Astrocyte (in vitro differentiated cells and primary cell): ENCODE results near the gene CAMK2B. TPM values are rescaled to one million over a fixed set of nuclear protein-coding genes. Genes with fewer than 3 reads are reported as not detected.

Experiments used
- DNase-seq: peaks from one replicate; pipeline ENCODE4 v3.0.0-alpha.2; 2010; ENCODE audit warnings: low read depth
- FAIRE-seq: peaks from 2 replicates; lab custom pipeline; 2011; peaks lifted over from hg19 to GRCh38; lab: Jason Lieb, UNC
- H2AFZ ChIP-seq: 2 replicates; pipeline ENCODE4 v1.6.0; 2012; ENCODE audit warnings: low read depth, low read length, inconsistent platforms
- H3K27ac ChIP-seq: 2 replicates; pipeline ENCODE4 v1.5.1; 2011; ENCODE audit warnings: low read depth, low read length, inconsistent platforms
- H3K27me3 ChIP-seq: 2 replicates; pipeline ENCODE4 v1.6.0; 2011; ENCODE audit warnings: low read length, inconsistent platforms; ENCODE audit not compliant: insufficient read depth
- H3K36me3 ChIP-seq: 2 replicates; pipeline ENCODE4 v1.5.1; 2011; ENCODE audit warnings: low read length, inconsistent platforms; ENCODE audit not compliant: insufficient read depth
- H3K4me1 ChIP-seq: 2 replicates; pipeline ENCODE4 v1.5.1; 2011; ENCODE audit warnings: low read length, inconsistent platforms; ENCODE audit not compliant: insufficient read depth
- H3K4me2 ChIP-seq: 2 replicates; pipeline ENCODE4 v1.6.0; 2012; ENCODE audit warnings: low read length, inconsistent platforms
- H3K4me3 ChIP-seq: 2 replicates; pipeline ENCODE4 v1.5.1; 2011; ENCODE audit warnings: low read depth, mild to moderate bottlenecking, low read length, inconsistent platforms; ENCODE audit not compliant: insufficient read depth
- H3K79me2 ChIP-seq: 2 replicates; pipeline ENCODE4 v1.6.0; 2012; ENCODE audit warnings: mild to moderate bottlenecking, low read length, inconsistent platforms; ENCODE audit not compliant: insufficient read depth
- H3K9ac ChIP-seq: 2 replicates; pipeline ENCODE4 v1.6.0; 2012; ENCODE audit warnings: mild to moderate bottlenecking, low read length, inconsistent platforms
- H3K9me3 ChIP-seq: 2 replicates; pipeline ENCODE4 v1.5.1; 2012; ENCODE audit warnings: low read depth, mild to moderate bottlenecking, low read length, inconsistent platforms; ENCODE audit not compliant: insufficient read depth
- H4K20me1 ChIP-seq: 2 replicates; pipeline ENCODE4 v1.6.0; 2012; ENCODE audit warnings: low read length, inconsistent platforms; ENCODE audit not compliant: insufficient read depth
- H3K27ac Mint-ChIP-seq: one replicate; pipeline ENCODE4 v1.8.0; 2021; ENCODE audit warnings: mild to moderate bottlenecking, mixed read lengths; ENCODE audit not compliant: unreplicated experiment
- H3K27me3 Mint-ChIP-seq: one replicate; pipeline ENCODE4 v1.8.0; 2021; ENCODE audit warnings: low read depth, mixed read lengths; ENCODE audit not compliant: unreplicated experiment
- H3K36me3 Mint-ChIP-seq: one replicate; pipeline ENCODE4 v1.8.0; 2021; ENCODE audit warnings: low read depth, mixed read lengths; ENCODE audit not compliant: unreplicated experiment
- H3K4me1 Mint-ChIP-seq: one replicate; pipeline ENCODE4 v1.8.0; 2021; ENCODE audit warnings: low read depth, mixed read lengths; ENCODE audit not compliant: unreplicated experiment
- H3K4me3 Mint-ChIP-seq: one replicate; pipeline ENCODE4 v1.8.0; 2021; ENCODE audit warnings: mild to moderate bottlenecking, moderate library complexity, mixed read lengths; ENCODE audit not compliant: unreplicated experiment
- H3K9me3 Mint-ChIP-seq: one replicate; pipeline ENCODE4 v1.8.0; 2021; ENCODE audit warnings: mild to moderate bottlenecking, mixed read lengths; ENCODE audit not compliant: unreplicated experiment
- EZH2 ChIP-seq: IDR thresholded peaks from 2 replicates; pipeline ENCODE4 v1.6.1; 2012; ENCODE audit warnings: mild to moderate bottlenecking, low read length, inconsistent platforms; ENCODE audit not compliant: insufficient read depth
- total RNA-seq: library from RNA; stranded (reverse); gene quantifications from 2 replicates; pipeline ENCODE4 v1.2.1, GENCODE V29; 2021
- TF ChIP-seq, protein P1 (sequence below): IDR thresholded peaks from 2 replicates; pipeline ENCODE4 v1.5.1; 2011; ENCODE audit warnings: low read depth, mild to moderate bottlenecking, inconsistent platforms, low read length, moderate library complexity; ENCODE audit not compliant: insufficient read depth

The CAMK2B gene
- total RNA-seq, 1 donor from 2014 or later, result 0.18 TPM

DNA sequence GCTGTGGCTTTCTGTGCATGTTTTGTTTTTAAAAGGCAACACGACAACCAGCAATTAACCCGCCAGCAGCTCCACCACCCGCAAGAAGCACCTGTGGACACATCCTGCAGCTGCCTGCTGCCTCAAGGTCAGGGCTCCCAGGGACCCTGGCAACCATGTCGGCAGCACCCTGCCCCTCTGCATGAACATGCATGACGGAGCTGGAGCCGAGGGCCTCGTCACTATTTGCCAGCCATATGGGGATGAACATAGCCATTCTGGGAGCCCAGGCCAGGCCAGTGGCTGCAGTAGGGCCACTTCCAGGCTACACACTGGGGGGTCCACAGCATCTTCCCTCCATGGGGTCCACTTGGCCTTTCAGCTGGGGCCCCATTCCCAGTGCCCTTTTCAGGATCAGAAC lies 52.9 kb downstream of the CAMK2B start:
- H3K27me3 Mint-ChIP-seq, result peaks cover 33% of the 10 kb centered on the region
- H3K27me3 ChIP-seq, result peaks cover 8% of the 10 kb centered on the region
- H3K4me1 Mint-ChIP-seq, result no peaks in the 10 kb centered on the region
- H4K20me1 ChIP-seq, result no peaks in the 10 kb centered on the region
- no peak overlapping the region for H3K4me3 ChIP-seq
- peaks cover 3% of the 10 kb centered on the region for H3K36me3 Mint-ChIP-seq
- peaks cover 3% of the 10 kb centered on the region for H3K9me3 Mint-ChIP-seq
- H3K4me2 ChIP-seq, result no peak overlapping the region
- FAIRE-seq (no peak), DNase-seq (no peak)
- no peak overlapping the region for H3K9ac ChIP-seq
- H3K27ac Mint-ChIP-seq, result no peak overlapping the region
- H3K27ac ChIP-seq, result no peak overlapping the region
- H3K79me2 ChIP-seq, result no peaks in the 10 kb centered on the region
- no peak overlapping the region for H2AFZ ChIP-seq
- H3K4me1 ChIP-seq, result no peaks in the 10 kb centered on the region
- H3K4me3 Mint-ChIP-seq, result no peak overlapping the region
- H3K36me3 ChIP-seq, result no peaks in the 10 kb centered on the region
- TF ChIP-seq EZH2, result no peak
- TF ChIP-seq, protein P1, sequence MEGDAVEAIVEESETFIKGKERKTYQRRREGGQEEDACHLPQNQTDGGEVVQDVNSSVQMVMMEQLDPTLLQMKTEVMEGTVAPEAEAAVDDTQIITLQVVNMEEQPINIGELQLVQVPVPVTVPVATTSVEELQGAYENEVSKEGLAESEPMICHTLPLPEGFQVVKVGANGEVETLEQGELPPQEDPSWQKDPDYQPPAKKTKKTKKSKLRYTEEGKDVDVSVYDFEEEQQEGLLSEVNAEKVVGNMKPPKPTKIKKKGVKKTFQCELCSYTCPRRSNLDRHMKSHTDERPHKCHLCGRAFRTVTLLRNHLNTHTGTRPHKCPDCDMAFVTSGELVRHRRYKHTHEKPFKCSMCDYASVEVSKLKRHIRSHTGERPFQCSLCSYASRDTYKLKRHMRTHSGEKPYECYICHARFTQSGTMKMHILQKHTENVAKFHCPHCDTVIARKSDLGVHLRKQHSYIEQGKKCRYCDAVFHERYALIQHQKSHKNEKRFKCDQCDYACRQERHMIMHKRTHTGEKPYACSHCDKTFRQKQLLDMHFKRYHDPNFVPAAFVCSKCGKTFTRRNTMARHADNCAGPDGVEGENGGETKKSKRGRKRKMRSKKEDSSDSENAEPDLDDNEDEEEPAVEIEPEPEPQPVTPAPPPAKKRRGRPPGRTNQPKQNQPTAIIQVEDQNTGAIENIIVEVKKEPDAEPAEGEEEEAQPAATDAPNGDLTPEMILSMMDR, result no peak
- H3K9me3 ChIP-seq, result no peaks in the 10 kb centered on the region

DNA sequence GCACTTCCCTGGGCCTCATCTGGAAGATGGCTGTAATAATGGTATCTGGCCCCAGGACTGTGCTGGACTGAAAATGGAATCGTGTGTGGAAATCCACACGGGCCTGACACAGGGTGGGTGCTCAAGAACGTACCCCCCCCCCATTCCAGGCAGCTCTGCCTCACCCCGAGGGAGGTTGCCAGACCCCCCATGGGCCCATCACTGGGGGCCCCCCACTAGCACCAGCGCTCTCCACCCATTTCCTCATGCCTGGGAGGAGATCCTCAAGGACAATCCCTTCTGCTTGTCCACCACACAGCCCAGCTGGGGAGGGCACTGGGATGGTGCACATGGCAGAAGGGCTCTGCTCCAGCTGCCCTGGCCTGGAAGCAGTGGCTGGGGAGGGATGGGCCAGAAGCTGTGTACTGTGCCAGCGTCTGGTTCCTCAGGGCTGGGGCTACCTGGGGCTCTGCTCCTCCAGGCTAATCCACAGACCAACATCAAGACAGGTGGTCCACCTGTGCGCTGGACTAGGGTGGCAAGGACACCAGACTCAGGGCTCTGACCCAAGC lies 55.4 kb downstream of the CAMK2B start:
- DNase-seq, result no peak
- Histone ChIP-seq H3K36me3 (no peaks in the 10 kb centered on the region), H3K79me2 (no peaks in the 10 kb centered on the region), H3K9me3 (no peaks in the 10 kb centered on the region), H3K4me1 (no peaks in the 10 kb centered on the region), H3K4me2 (no peak overlapping the region), H3K4me3 (no peak overlapping the region), H3K27ac (no peak overlapping the region), H3K9ac (no peak overlapping the region), H3K27me3 (peaks cover 26% of the 10 kb centered on the region), H4K20me1 (no peaks in the 10 kb centered on the region), H2AFZ (no peak overlapping the region)
- FAIRE-seq, result no peak
- TF ChIP-seq, protein P1, result no peak
- TF ChIP-seq EZH2, result no peak
- no peaks in the 10 kb centered on the region for H3K4me1 Mint-ChIP-seq
- no peak overlapping the region for H3K27ac Mint-ChIP-seq
- no peak overlapping the region for H3K4me3 Mint-ChIP-seq
- H3K9me3 Mint-ChIP-seq, result peaks cover 3% of the 10 kb centered on the region
- peaks cover 3% of the 10 kb centered on the region for H3K36me3 Mint-ChIP-seq
- H3K27me3 Mint-ChIP-seq, result peaks cover 51% of the 10 kb centered on the region

- FAIRE-seq (no peak), DNase-seq (no peak)
- H3K9ac ChIP-seq, result no peak overlapping the region
- H3K4me2 ChIP-seq, result no peak overlapping the region
- Mint-ChIP-seq H3K9me3 (peaks cover 2% of the 10 kb centered on the region), H3K27me3 (peaks cover 55% of the 10 kb centered on the region), H3K4me3 (no peak overlapping the region), H3K27ac (no peak overlapping the region), H3K36me3 (peaks cover 2% of the 10 kb centered on the region), H3K4me1 (no peaks in the 10 kb centered on the region)
- peaks cover 32% of the 10 kb centered on the region for H3K27me3 ChIP-seq
- no peak overlapping the region for H3K27ac ChIP-seq
- no peak overlapping the region for H2AFZ ChIP-seq
- no peaks in the 10 kb centered on the region for H3K9me3 ChIP-seq
- H3K36me3 ChIP-seq, result no peaks in the 10 kb centered on the region
- H3K4me1 ChIP-seq, result no peaks in the 10 kb centered on the region
- no peak overlapping the region for H3K4me3 ChIP-seq
- H3K79me2 ChIP-seq, result no peaks in the 10 kb centered on the region
- no peaks in the 10 kb centered on the region for H4K20me1 ChIP-seq
- TF ChIP-seq, protein P1, result no peak
- no peak for TF ChIP-seq EZH2
Measured at GRCh38 chr7:44269417-44269816, 56.0 kb downstream of the CAMK2B start.
